H1 (cell line): ENCODE measurements around the gene VMP1.
"Not testable (repeated sequence)": the region's sequence is repeated elsewhere in the genome, so short reads cannot be mapped to it uniquely, and the experiment has no call there.

Source experiments
- CEBPB ChIP-seq: IDR thresholded peaks from 2 replicates; pipeline ENCODE4 v1.6.1; 2012; ENCODE audit warnings: low read depth, low read length
- CREB1 ChIP-seq: IDR thresholded peaks from 2 replicates; pipeline ENCODE4 v1.6.1; 2012; ENCODE audit warnings: inconsistent platforms
- EP300 ChIP-seq, 2 experiments: IDR thresholded peaks; 1 replicate in 1 of 2; 2 replicates in 1 of 2; pipeline ENCODE4 v1.6.1; 2011 to 2012; ENCODE audit warnings: low read depth in 2 of 2, low read length in 2 of 2, mild to moderate bottlenecking in 2 of 2, borderline replicate concordance in 1 of 2, inconsistent platforms in 1 of 2, moderate library complexity in 1 of 2
- EZH2 ChIP-seq: fragments of 200-600 bp; sonication (generic); IDR thresholded peaks from 2 replicates; pipeline ENCODE4 v1.7.1; 2012; ENCODE audit warnings: low read depth, mild to moderate bottlenecking, moderate library complexity, low read length, inconsistent platforms; ENCODE audit not compliant: severe bottlenecking
- FOSL1 ChIP-seq: IDR thresholded peaks from 2 replicates; pipeline ENCODE4 v1.6.1; 2011; ENCODE audit warnings: mild to moderate bottlenecking, low read depth, low read length, moderate library complexity; ENCODE audit not compliant: insufficient read depth
- KDM1A ChIP-seq: fragments of 200-600, 300-600 bp; sonication (generic); IDR thresholded peaks from 2 replicates; pipeline ENCODE4 v1.7.1; 2016; ENCODE audit warnings: mild to moderate bottlenecking, low read length, borderline replicate concordance
- NRF1 ChIP-seq: IDR thresholded peaks from 2 replicates; pipeline ENCODE4 v1.6.1; 2011; ENCODE audit warnings: mild to moderate bottlenecking, low read depth, low read length, improper control_type of control experiment
- POLR2A ChIP-seq, 2 experiments: IDR thresholded peaks; 1 replicate in 1 of 2; 2 replicates in 1 of 2; pipeline ENCODE4 v1.6.1; 2011; ENCODE audit warnings: low read depth in 2 of 2, low read length in 2 of 2, mild to moderate bottlenecking in 2 of 2; ENCODE audit errors: control extremely low read depth in 1 of 2
- POLR2AphosphoS5 ChIP-seq: IDR thresholded peaks from 2 replicates; pipeline ENCODE4 v1.6.1; 2011; ENCODE audit warnings: low read depth, low read length
- YY1 ChIP-seq: IDR thresholded peaks from 2 replicates; pipeline ENCODE4 v1.6.1; 2011; ENCODE audit warnings: low read depth, mild to moderate bottlenecking, low read length
- ZNF274 ChIP-seq: IDR thresholded peaks from 2 replicates; pipeline ENCODE4 v1.7.0; 2012; ENCODE audit warnings: low read length, borderline replicate concordance; ENCODE audit errors: extremely low read depth
- TF ChIP-seq, protein P1 (sequence below), 3 experiments: IDR thresholded peaks; 1 replicate in 2 of 3; 2 replicates in 1 of 3; pipeline versions ENCODE4 v1.5.1 to v1.6.1; 2011; ENCODE audit warnings: low read length in 3 of 3, mild to moderate bottlenecking in 3 of 3, inconsistent platforms in 2 of 3, low read depth in 1 of 3, moderate library complexity in 1 of 3; ENCODE audit not compliant: insufficient read depth in 1 of 3; ENCODE audit errors: control extremely low read depth in 1 of 3

GRCh38 chr17:59792458-59792823, 85.0 kb downstream of the VMP1 start:
- TF ChIP-seq, protein P1, sequence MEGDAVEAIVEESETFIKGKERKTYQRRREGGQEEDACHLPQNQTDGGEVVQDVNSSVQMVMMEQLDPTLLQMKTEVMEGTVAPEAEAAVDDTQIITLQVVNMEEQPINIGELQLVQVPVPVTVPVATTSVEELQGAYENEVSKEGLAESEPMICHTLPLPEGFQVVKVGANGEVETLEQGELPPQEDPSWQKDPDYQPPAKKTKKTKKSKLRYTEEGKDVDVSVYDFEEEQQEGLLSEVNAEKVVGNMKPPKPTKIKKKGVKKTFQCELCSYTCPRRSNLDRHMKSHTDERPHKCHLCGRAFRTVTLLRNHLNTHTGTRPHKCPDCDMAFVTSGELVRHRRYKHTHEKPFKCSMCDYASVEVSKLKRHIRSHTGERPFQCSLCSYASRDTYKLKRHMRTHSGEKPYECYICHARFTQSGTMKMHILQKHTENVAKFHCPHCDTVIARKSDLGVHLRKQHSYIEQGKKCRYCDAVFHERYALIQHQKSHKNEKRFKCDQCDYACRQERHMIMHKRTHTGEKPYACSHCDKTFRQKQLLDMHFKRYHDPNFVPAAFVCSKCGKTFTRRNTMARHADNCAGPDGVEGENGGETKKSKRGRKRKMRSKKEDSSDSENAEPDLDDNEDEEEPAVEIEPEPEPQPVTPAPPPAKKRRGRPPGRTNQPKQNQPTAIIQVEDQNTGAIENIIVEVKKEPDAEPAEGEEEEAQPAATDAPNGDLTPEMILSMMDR (IDR thresholded peaks at IDR 0.05; ENCODE audit: control extremely low read depth in 1 of 3, insufficient read depth in 1 of 3, low read depth in 1 of 3, low read length in 3 of 3): not testable (repeated sequence)
- TF ChIP-seq EZH2; FOSL1; KDM1A; CEBPB; POLR2AphosphoS5; POLR2A (IDR thresholded peaks at IDR 0.05; ENCODE audit: control extremely low read depth in 1 of 2, low read depth in 2 of 2, low read length in 2 of 2); ZNF274; EP300 (IDR thresholded peaks at IDR 0.05; ENCODE audit: borderline replicate concordance in 1 of 2, low read depth in 2 of 2, low read length in 2 of 2); CREB1; NRF1; YY1: not testable (repeated sequence)
